Measurements from ENCODE around the gene MTIF2. TPM values are rescaled to one million over a fixed set of nuclear protein-coding genes. Genes with fewer than 3 reads are reported as not detected.
A peak's percentile ranks its signal among the peaks of the same experiment; 100 is the strongest.

The MTIF2 gene
- total and polyA plus RNA-seq, 9 of the 15 experiments (the other 6 are each of a cell fraction or from before 2014, with no cell fraction given), result 58.7 to 143 (median 105) TPM

- TF ChIP-seq ZFX (CRISPR knock-in tag; IDR thresholded peaks at IDR 0.05), result peak; percentile 86
- no peak for TF ChIP-seq SPI1 (IDR thresholded peaks at IDR 0.05; ENCODE audit: borderline replicate concordance, low read depth, low read length)
- TF ChIP-seq RBM14 (IDR thresholded peaks at IDR 0.05; ENCODE audit: borderline replicate concordance, insufficient read depth, low read depth, low read length), result no peak
- TF ChIP-seq BCLAF1 (IDR thresholded peaks at IDR 0.05; ENCODE audit: borderline replicate concordance in 1 of 2, control insufficient read depth in 1 of 2, low read depth in 2 of 2, low read length in 1 of 2), result peak in 1 of 2 experiments; percentile 98; a peak in 2 of 4 replicates
- no peak for TF ChIP-seq SLC30A9 (CRISPR knock-in tag; IDR thresholded peaks at IDR 0.05)
- TF ChIP-seq ZNF445 (CRISPR knock-in tag; IDR thresholded peaks at IDR 0.05; ENCODE audit: low read depth), result peak; percentile 36; the same call in 1 of the 2 replicates
- peak; percentile 89 for TF ChIP-seq CREM (IDR thresholded peaks at IDR 0.05; ENCODE audit: low read depth)
- no peak for TF ChIP-seq ZNF695 (CRISPR knock-in tag; IDR thresholded peaks at IDR 0.05)
- no peak for TF ChIP-seq ZNF444 (CRISPR knock-in tag; IDR thresholded peaks at IDR 0.05)
- no peak for TF ChIP-seq HNRNPK (IDR thresholded peaks at IDR 0.05; ENCODE audit: low read depth, low read length, poor library complexity, severe bottlenecking)
- TF ChIP-seq ZBTB34 (CRISPR knock-in tag; IDR thresholded peaks at IDR 0.05), result no peak
- TF ChIP-seq RB1 (IDR thresholded peaks at IDR 0.05; ENCODE audit: low read depth), result peak; percentile 83; the same call in 1 of the 2 replicates
- no peak for TF ChIP-seq IRF1 (CRISPR knock-in tag; IDR thresholded peaks at IDR 0.05; ENCODE audit: borderline replicate concordance)
- TF ChIP-seq CHD4 (IDR thresholded peaks at IDR 0.05; ENCODE audit: insufficient read depth, insufficient replicate concordance, low read depth, low read length, poor library complexity, severe bottlenecking), result no peak
- TF ChIP-seq KLF16 (IDR thresholded peaks at IDR 0.05), result no peak
- TF ChIP-seq EHMT2 (IDR thresholded peaks at IDR 0.05), result 0 out of 2 replicates have a peak, but pooled peaks have one; percentile 33
- TF ChIP-seq FOXK2 (conservative IDR thresholded peaks at IDR 0.05 in 1 of 2, IDR thresholded peaks at IDR 0.05 in 1 of 2; ENCODE audit: low read depth in 2 of 2), result peak; percentile 73 to 84
- TF ChIP-seq CBX3 (IDR thresholded peaks at IDR 0.05; ENCODE audit: borderline replicate concordance in 1 of 2, low read length in 2 of 2), result peak in 1 of 2 experiments; percentile 90; a peak in 2 of 3 replicates
- no peak for TF ChIP-seq MITF (IDR thresholded peaks at IDR 0.05)
- TF ChIP-seq FUS (optimal IDR thresholded peaks at IDR 0.05; ENCODE audit: low read depth, low read length), result no peak
- peak; percentile 96 for TF ChIP-seq CXXC5 (CRISPR knock-in tag; IDR thresholded peaks at IDR 0.05)
Measured at GRCh38 chr2:55268907-55269644, at the start of gene MTIF2 (continued).
